DOHH2 (cell line): Measurements from ENCODE around the gene SLC16A9.
"Not testable (repeated sequence)": the region's sequence is repeated elsewhere in the genome, so short reads cannot be mapped to it uniquely, and the experiment has no call there.

Experiments
- H3F3A ChIP-seq: fragments of 200-600 bp; sonication (generic), shearing (Covaris generic); 2 replicates; pipeline ENCODE4 v1.6.0; 2016; ENCODE audit warnings: antibody characterized with exemption, mild to moderate bottlenecking; ENCODE audit not compliant: control insufficient read depth, insufficient read depth
- H3K27ac ChIP-seq: fragments of 200-600 bp; sonication (generic); 2 replicates; pipeline ENCODE4 v1.5.1; 2014; ENCODE audit warnings: low read depth, mild to moderate bottlenecking, low read length, moderate library complexity
- H3K27me3 ChIP-seq: fragments of 200-600 bp; sonication (generic); 2 replicates; pipeline ENCODE4 v1.6.1; 2014; ENCODE audit warnings: mild to moderate bottlenecking, low read length, mixed read lengths; ENCODE audit not compliant: control insufficient read depth
- H3K36me3 ChIP-seq: fragments of 200-600 bp; sonication (generic); 2 replicates; pipeline ENCODE4 v1.6.1; 2014; ENCODE audit warnings: mild to moderate bottlenecking, low read length, moderate library complexity, mixed read lengths; ENCODE audit not compliant: control insufficient read depth
- H3K4me1 ChIP-seq: fragments of 200-600 bp; sonication (generic); 2 replicates; pipeline ENCODE4 v1.6.1; 2014; ENCODE audit warnings: mild to moderate bottlenecking, low read length, mixed read lengths; ENCODE audit not compliant: control insufficient read depth
- H3K4me2 ChIP-seq: fragments of 200-600 bp; sonication (generic); 2 replicates; pipeline ENCODE4 v1.6.0; 2014; ENCODE audit warnings: mild to moderate bottlenecking, low read length, moderate library complexity
- H3K4me3 ChIP-seq: fragments of 200-600 bp; sonication (generic); 2 replicates; pipeline ENCODE4 v1.5.1; 2014; ENCODE audit warnings: mild to moderate bottlenecking, low read length, mixed read lengths
- H3K79me2 ChIP-seq: fragments of 200-600 bp; sonication (generic); 2 replicates; pipeline ENCODE4 v1.6.1; 2014; ENCODE audit warnings: mild to moderate bottlenecking, low read length, mixed read lengths; ENCODE audit not compliant: control insufficient read depth
- H3K9me2 ChIP-seq: fragments of 200-600 bp; sonication (generic); replicated peaks from 2 replicates; pipeline ENCODE4 v1.6.1; 2014; ENCODE audit warnings: mild to moderate bottlenecking, low read length, mixed read lengths; ENCODE audit not compliant: control insufficient read depth
- H3K9me3 ChIP-seq: fragments of 200-600 bp; sonication (generic); 2 replicates; pipeline ENCODE4 v1.6.1; 2014; ENCODE audit warnings: antibody characterized with exemption, low read length, mixed read lengths; ENCODE audit not compliant: control insufficient read depth, insufficient read depth
- H4K20me1 ChIP-seq: fragments of 200-600 bp; sonication (generic); 2 replicates; pipeline ENCODE4 v1.6.0; 2014; ENCODE audit warnings: low read depth, mild to moderate bottlenecking, antibody characterized with exemption, low read length, moderate library complexity; ENCODE audit not compliant: control insufficient read depth, insufficient read depth
- CTCF ChIP-seq: fragments of 200-600 bp; sonication (generic); IDR thresholded peaks from one replicate; pipeline ENCODE4 v1.5.1; 2014; ENCODE audit warnings: antibody characterized with exemption, mild to moderate bottlenecking, low read depth, low read length; ENCODE audit not compliant: poor library complexity, severe bottlenecking
- EZH2phosphoT487 ChIP-seq: fragments of 200-600 bp; sonication (generic); IDR thresholded peaks from 2 replicates; pipeline ENCODE4 v1.6.1; 2017; ENCODE audit warnings: borderline replicate concordance, mild to moderate bottlenecking, antibody characterized with exemption, low read length, moderate library complexity, mixed read lengths

The SLC16A9 gene

GRCh38 chr10:59670269-59670668 is 39.4 kb downstream of the SLC16A9 start:
- no peaks in the 10 kb centered on the region for H3K79me2 ChIP-seq
- TF ChIP-seq CTCF (no peak), EZH2phosphoT487 (no peak)
- H3K9me2 ChIP-seq, result no peaks in the 10 kb centered on the region
- H3F3A ChIP-seq, result peaks cover 5% of the 10 kb centered on the region; the same call in 1 of the 2 replicates
- peaks cover 51% of the 10 kb centered on the region for H3K4me1 ChIP-seq
- no peaks in the 10 kb centered on the region for H4K20me1 ChIP-seq
- peak overlapping the region; percentile 10 for H3K27ac ChIP-seq
- no peaks in the 10 kb centered on the region for H3K36me3 ChIP-seq
- H3K27me3 ChIP-seq, result no peaks in the 10 kb centered on the region
- no peak overlapping the region for H3K4me3 ChIP-seq
- H3K9me3 ChIP-seq, result no peaks in the 10 kb centered on the region
- peak overlapping the region; percentile 50 for H3K4me2 ChIP-seq

GRCh38 chr10:59668096-59668495 is 41.6 kb downstream of the SLC16A9 start:
- H3K4me2 ChIP-seq, result no peak overlapping the region
- no peak overlapping the region for H3K4me3 ChIP-seq
- H3K36me3 ChIP-seq, result no peaks in the 10 kb centered on the region
- no peaks in the 10 kb centered on the region for H3K9me2 ChIP-seq
- peaks cover 35% of the 10 kb centered on the region for H3K4me1 ChIP-seq
- TF ChIP-seq CTCF (no peak), EZH2phosphoT487 (no peak)
- no peaks in the 10 kb centered on the region for H3K9me3 ChIP-seq
- H3K27ac ChIP-seq, result no peak overlapping the region
- no peaks in the 10 kb centered on the region for H4K20me1 ChIP-seq
- peaks cover 5% of the 10 kb centered on the region; the same call in 1 of the 2 replicates for H3F3A ChIP-seq
- H3K27me3 ChIP-seq, result no peaks in the 10 kb centered on the region
- no peaks in the 10 kb centered on the region for H3K79me2 ChIP-seq

DNA sequence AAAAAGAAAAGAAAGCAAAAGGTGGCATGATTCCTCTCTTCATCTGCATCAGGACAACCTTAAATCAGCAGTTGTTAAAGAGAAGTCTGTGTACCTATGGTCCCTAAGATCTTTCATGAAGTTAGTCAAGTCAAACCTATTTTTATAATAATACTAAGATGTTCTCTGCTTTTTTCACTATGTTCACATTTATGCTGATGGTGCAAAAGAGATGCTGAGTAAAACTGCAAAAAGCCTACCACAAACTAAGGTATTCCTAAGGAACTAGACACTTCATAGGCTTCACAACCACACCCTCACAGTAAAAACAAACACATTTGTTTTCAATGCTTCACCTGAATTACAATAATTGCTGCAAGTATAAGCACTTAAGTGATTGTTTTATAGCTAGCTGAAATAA is 43.3 kb downstream of the SLC16A9 start:
- Histone ChIP-seq H3K79me2 (no peaks in the 10 kb centered on the region), H3K36me3 (no peaks in the 10 kb centered on the region), H3K27ac (no peak overlapping the region), H3K4me3 (no peak overlapping the region), H3K4me1 (peaks cover 17% of the 10 kb centered on the region), H3F3A (no peaks in the 10 kb centered on the region), H3K9me2 (no peaks in the 10 kb centered on the region), H4K20me1 (no peaks in the 10 kb centered on the region), H3K27me3 (no peaks in the 10 kb centered on the region), H3K4me2 (no peak overlapping the region), H3K9me3 (no peaks in the 10 kb centered on the region)
- TF ChIP-seq CTCF (no peak), EZH2phosphoT487 (no peak)

DNA sequence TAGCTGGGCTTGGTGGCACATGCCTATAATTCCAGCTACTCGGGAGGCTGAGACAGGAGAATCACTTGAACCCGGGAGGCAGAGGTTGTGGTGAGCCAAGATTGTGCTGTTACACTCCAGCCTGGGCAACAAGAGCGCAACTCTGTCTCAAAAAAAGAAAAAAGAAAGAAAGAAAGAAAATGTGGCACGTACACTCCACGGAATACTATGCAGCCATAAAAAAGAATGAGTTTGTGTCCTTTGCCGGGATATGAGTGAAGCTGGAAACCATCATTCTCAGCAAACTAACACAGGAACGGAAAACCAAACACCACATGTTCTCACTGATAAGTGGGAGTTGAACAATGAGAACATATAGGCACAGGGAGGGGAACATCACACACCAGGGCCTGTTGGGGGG is 46.4 kb downstream of the SLC16A9 start:
- not testable (repeated sequence) for H3F3A ChIP-seq, H3K27me3 ChIP-seq, H3K9me2 ChIP-seq, H3K36me3 ChIP-seq, H3K27ac ChIP-seq, H4K20me1 ChIP-seq, H3K79me2 ChIP-seq, H3K9me3 ChIP-seq, H3K4me2 ChIP-seq, H3K4me3 ChIP-seq, H3K4me1 ChIP-seq
